GM18907 (cell line): ENCODE results near the gene GRIN2A.
A peak's percentile ranks its signal among the peaks of the same experiment; 100 is the strongest.

Source experiments
- ATAC-seq: cut with Tn5 transposase; IDR thresholded peaks from one replicate; pipeline ENCODE4 v1.9.1; 2021; ENCODE audit warnings: mild to moderate bottlenecking, moderate library complexity; ENCODE audit not compliant: unreplicated experiment

The GRIN2A gene

GRCh38 chr16:9971907-9972306, 210.3 kb downstream of the GRIN2A start:
- no peak for ATAC-seq

- ATAC-seq = no peak
Measured at GRCh38 chr16:9970796-9971195, 211.4 kb downstream of the GRIN2A start.

- no peak for ATAC-seq
Measured at GRCh38 chr16:9970244-9970643, 212.0 kb downstream of the GRIN2A start.

GRCh38 chr16:9969580-9969979, 212.6 kb downstream of the GRIN2A start:
- no peak for ATAC-seq

- ATAC-seq = peak; percentile 60
Measured at GRCh38 chr16:9966569-9967157, 215.6 kb downstream of the GRIN2A start.

GRCh38 chr16:9965079-9965478, 217.1 kb downstream of the GRIN2A start:
- ATAC-seq = no peak

GRCh38 chr16:9964426-9964825, 217.8 kb downstream of the GRIN2A start:
- no peak for ATAC-seq

GRCh38 chr16:9957433-9957832, 224.8 kb downstream of the GRIN2A start:
- no peak for ATAC-seq

- ATAC-seq = no peak
Measured at GRCh38 chr16:9957002-9957401, 225.2 kb downstream of the GRIN2A start.

GRCh38 chr16:9955677-9956076, 226.6 kb downstream of the GRIN2A start:
- no peak for ATAC-seq

GRCh38 chr16:9953908-9954570, 228.2 kb downstream of the GRIN2A start:
- ATAC-seq = no peak

- ATAC-seq = no peak
Measured at GRCh38 chr16:9950658-9951057, 231.6 kb downstream of the GRIN2A start.

GRCh38 chr16:9949396-9949795, 232.8 kb downstream of the GRIN2A start:
- ATAC-seq = no peak

- ATAC-seq = no peak
Measured at GRCh38 chr16:9948933-9949332, 233.3 kb downstream of the GRIN2A start.

GRCh38 chr16:9946022-9946720, 236.1 kb downstream of the GRIN2A start:
- no peak for ATAC-seq

- no peak for ATAC-seq
Measured at GRCh38 chr16:9943121-9943520, 239.1 kb downstream of the GRIN2A start.

GRCh38 chr16:9941245-9941644, 241.0 kb downstream of the GRIN2A start:
- no peak for ATAC-seq

GRCh38 chr16:9934723-9935508, 247.3 kb downstream of the GRIN2A start:
- ATAC-seq = no peak

GRCh38 chr16:9932919-9933653, 249.1 kb downstream of the GRIN2A start:
- no peak for ATAC-seq

- ATAC-seq = no peak
Measured at GRCh38 chr16:9932000-9932399, 250.2 kb downstream of the GRIN2A start.

- no peak for ATAC-seq
Measured at GRCh38 chr16:9929836-9930235, 252.4 kb downstream of the GRIN2A start.
